Lower leg skin (tissue), 3 donors: Measurements from ENCODE around the gene CYP2A7.
"Not testable (repeated sequence)": the region's sequence is repeated elsewhere in the genome, so short reads cannot be mapped to it uniquely, and the experiment has no call there.

Experiments
- POLR2A ChIP-seq, 2 donors: fragments of 450-650 bp; IDR thresholded peaks; one replicate each; pipeline ENCODE4 v1.6.1; 2016 to 2017; ENCODE audit warnings: antibody characterized with exemption in 2 of 2, mild to moderate bottlenecking in 1 of 2, moderate library complexity in 1 of 2
- TF ChIP-seq, protein P1 (sequence below), 3 donors: fragments of 450-650 bp; IDR thresholded peaks; one replicate each; pipeline ENCODE4 v1.5.1; 2016; ENCODE audit warnings: antibody characterized with exemption in 3 of 3, mild to moderate bottlenecking in 3 of 3, moderate library complexity in 2 of 3

DNA sequence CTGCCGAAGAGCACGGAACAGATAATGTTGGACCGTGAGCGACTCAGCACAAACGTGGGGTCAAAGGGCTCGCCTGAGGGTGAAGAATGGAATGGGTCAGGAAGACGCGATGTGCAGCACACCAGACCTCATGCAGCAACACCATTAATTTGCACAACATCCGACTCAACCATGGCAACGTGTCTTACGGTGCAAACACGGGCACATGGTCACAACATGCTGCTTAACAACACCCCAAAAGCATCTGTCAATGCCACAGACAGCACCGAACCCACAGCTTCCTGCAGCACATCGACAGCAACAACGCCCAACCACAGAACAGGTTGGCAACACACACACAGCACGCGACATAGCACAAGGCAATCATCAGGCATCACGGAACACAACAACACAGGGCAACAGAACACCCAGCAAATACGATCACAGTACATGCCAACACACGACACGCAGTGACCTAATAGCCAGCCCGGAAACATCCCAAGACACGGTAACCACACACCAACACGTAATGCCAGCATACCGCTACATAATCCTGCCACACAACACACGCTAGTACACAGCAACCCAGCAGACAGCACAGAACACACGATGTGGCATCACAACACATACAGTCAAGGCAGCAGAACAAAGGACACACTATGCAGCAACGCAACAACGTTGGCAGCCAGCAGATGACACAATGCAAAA is 55.2 kb downstream of the CYP2A7 start:
- TF ChIP-seq, protein P1, sequence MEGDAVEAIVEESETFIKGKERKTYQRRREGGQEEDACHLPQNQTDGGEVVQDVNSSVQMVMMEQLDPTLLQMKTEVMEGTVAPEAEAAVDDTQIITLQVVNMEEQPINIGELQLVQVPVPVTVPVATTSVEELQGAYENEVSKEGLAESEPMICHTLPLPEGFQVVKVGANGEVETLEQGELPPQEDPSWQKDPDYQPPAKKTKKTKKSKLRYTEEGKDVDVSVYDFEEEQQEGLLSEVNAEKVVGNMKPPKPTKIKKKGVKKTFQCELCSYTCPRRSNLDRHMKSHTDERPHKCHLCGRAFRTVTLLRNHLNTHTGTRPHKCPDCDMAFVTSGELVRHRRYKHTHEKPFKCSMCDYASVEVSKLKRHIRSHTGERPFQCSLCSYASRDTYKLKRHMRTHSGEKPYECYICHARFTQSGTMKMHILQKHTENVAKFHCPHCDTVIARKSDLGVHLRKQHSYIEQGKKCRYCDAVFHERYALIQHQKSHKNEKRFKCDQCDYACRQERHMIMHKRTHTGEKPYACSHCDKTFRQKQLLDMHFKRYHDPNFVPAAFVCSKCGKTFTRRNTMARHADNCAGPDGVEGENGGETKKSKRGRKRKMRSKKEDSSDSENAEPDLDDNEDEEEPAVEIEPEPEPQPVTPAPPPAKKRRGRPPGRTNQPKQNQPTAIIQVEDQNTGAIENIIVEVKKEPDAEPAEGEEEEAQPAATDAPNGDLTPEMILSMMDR (IDR thresholded peaks at IDR 0.05) = not testable (repeated sequence)
- not testable (repeated sequence) for TF ChIP-seq POLR2A (IDR thresholded peaks at IDR 0.05)
